Activated T-cell treated with anti-CD3 and anti-CD28 coated beads for 1 hour (primary cell): ENCODE measurements around the gene HOXD13.

Experiments
- DNase-seq: peaks from one replicate; pipeline ENCODE4 v3.0.0-alpha.2; 2020; ENCODE audit warnings: low read depth

Gene HOXD13

DNA sequence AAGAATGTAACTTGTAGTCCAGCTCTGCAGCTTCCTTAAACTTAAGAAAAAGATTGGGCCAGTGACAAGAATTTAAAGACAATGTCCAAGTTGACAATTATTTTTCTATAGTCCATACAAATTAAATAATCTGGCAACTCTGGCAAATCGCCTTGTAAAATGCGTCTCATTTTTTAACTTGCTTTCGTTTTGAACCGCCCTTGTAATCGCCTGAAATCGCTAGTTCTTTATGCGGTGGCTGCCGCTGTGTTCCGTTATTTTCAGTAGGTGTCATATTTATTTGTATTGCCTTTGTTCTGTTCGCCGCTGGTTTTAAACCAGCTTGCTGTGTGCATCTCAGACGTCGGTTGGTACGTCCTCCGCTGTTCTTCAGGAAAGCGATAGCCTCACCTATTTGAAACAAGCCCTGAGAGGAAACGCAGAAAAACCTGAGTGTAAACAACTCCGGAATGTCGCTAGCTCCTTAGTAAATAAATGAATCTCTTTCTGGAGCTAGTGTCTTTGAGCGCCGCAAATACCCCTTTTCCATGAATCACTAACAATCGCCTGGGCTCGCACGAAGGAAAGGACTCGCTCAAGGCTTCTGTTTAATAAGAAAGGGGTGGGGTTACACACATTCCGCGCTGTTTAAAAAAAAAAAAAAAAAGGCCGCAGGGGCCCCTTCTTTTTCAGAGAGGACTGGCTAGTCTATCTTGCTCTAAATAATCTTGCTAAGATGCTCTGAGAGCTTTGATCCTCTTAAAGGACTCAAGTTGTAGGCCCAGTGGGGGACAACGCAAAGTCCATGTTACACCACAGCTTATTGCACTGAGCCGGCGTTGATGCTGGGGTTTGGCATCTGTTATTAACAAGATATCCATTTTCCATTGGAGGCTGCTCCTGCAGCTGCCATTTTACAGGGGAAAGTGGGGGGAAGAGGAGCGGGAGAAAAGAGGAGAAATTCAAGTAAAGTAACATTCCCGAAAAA lies 40.0 kb downstream of the HOXD13 start:
- no peak for DNase-seq

DNA sequence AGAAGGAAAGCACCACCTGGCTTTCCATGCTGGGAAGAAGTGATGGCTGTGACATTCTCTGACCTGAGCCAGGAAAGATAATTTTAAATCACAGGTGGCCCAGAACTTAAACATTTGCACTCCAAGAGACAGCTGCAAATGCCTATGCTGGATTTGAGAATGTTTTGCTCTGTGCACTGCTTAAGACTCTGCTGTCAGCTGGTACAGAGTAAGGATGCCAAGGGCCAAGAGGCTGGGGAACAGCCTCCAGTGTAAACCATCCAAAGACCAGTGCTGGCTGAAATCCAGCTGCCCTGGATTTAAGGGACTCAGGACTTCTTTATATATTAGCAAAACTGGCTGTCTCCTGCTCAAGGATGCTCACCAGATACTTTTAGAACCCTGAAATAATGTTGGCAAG lies 40.9 kb downstream of the HOXD13 start:
- DNase-seq = no peak

DNA sequence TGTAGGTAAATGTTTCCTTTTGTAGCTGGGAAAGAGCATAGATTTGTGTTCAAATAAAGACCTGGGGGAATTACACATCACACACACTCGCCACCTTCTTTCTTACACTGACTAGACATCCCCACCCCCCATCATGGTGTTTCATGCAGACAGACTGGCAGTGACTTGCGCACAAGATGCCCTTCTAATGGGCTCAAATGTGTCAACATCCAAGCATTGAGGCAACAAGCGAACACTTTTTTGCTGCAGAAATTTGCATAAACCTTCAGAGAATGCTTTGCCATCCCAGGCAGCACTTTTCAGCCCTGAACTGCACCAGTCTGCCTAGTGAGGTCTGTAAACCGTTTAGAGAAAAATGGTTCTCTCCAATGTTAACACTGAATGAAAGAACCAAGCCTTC lies 41.5 kb downstream of the HOXD13 start:
- DNase-seq = no peak

DNA sequence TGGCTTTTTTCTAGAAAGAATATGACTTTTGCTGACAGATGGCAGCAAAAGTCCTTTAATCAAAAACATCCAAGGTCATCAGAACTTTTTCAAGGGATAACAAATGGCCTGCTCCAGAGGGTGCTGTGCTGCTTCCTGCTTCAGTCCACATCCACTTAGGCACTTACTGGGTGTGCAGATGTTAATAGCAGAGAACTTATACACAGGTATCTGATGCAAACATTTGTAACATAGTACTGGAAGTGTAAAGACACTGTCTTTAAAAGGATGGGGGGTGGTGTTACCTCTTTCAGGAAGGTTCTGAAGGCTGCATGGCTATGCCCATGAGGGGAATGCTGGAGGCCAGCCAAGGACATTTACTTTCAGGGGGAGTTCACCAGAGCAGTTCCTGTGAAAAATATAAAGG lies 42.5 kb downstream of the HOXD13 start:
- no peak for DNase-seq

DNA sequence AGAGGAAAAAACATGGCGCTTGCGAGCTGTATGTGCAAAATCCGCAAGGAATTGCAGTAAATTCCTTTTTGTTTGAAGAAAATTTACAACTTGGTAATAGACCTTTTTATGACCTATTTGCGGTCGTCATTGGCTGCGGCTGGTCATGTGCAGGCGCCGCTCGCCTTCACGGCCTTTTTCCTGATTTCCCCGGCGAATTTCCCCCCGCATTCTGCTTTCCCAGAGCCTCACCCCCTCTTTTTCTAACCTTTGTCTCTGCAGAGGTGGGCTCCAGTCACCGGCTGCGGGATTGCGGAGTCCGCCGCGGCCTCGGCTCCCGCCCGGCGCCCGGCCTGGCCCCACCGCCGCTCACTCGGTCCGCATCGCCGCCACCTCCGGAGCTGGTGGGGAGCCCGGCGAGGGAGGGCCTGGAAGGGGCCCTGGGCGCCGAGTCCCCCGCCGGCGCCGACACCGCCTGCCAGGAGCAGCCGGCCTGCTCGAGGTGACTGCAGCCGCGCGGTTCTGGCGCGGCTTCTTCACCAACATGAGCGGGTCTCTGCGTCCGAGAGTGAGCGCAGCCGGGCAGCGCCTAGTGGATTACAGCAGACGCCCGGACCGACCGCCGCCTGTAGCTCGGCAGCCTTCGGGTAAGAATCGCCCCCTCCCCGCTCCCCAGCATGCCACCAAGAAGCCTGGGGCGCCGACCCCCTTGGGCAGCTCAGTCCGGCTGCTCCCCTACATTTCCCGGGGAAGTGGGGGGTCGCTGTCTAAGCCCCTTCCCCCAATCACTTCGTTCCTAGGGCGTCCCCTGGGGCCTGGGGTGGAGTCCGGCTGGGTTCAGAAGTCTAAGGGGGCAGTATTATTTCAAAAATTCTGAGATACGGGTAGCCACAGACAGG lies 44.1 kb downstream of the HOXD13 start:
- DNase-seq = no peak

DNA sequence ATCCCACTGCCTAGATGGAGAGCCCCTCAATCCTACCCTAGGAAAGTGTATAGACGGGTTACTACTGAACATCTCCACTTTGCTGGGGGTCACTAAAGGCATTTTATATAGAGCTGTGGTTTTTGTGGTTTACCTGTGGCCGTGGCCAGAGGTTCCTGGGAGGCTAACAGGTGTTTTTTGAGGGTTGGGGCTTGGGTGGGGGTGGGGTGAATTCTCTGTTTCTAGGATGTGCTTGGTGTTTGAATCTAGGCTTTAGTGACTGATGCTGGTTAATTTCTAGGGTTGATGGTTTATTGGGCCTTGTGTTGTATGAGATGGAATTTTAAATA lies 44.7 kb downstream of the HOXD13 start:
- DNase-seq = no peak

DNA sequence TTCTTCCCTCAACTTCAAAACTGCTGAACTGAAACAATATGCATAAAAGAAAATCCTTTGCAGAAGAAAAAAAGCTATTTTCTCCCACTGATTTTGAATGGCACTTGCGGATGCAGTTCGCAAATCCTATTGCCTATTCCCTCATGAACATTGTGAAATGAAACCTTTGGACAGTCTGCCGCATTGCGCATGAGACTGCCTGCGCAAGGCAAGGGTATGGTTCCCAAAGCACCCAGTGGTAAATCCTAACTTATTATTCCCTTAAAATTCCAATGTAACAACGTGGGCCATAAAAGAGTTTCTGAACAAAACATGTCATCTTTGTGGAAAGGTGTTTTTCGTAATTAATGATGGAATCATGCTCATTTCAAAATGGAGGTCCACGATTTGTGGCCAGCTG lies 45.4 kb downstream of the HOXD13 start:
- DNase-seq = no peak

DNA sequence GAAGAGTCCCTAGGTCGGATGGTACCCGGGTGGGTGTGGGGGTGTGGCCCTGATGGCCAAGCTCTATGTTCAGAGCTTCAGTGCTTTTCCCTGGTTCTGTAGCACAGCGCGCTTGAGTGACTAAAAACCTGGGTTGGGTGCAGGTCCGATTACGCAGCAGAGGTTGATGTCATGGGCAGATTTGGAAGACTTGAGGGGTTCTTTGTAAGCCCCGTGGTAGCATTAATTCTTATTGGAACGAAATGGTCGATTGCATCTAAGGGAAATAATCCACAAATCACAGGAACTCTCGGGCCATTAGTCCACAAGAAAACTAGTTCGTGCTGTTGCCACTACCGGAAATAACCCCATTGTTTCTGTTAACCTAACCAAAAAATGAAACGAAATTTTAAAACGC lies 46.0 kb downstream of the HOXD13 start:
- no peak for DNase-seq

DNA sequence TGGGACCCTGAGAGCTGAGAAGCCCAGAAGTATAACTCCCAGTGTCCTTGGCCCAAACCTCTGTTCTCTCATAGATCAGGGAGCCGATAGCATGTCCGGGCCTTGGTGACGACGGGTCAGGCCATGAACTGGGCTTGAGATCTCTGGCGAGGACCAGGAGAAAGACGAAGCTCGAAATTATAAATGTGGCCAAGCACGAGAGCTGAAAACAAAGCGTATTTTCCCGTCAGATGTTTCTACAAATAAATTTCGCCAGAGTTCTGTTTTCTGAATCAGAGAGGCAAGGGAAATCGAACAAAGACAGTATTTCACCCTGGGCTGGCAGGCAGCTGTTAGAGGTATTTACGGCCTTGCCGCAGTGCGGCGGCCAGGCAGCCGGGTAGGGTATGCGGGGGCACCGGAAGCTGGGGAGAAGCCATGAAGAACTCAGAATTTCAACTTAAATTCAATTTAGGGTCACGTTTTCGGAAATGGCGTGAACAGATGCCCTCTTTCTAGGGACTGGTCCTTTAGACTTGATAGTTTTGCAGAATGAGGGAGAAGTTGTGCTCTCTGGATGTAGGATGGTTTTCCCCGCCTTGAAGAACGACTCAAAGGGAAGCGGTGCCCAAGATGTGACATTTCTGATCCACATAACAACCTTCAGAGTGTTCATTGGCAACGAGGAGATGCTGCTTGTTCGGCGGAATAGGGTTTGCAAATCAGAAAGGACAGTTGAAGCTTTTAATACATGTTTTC lies 46.6 kb downstream of the HOXD13 start:
- no peak for DNase-seq

DNA sequence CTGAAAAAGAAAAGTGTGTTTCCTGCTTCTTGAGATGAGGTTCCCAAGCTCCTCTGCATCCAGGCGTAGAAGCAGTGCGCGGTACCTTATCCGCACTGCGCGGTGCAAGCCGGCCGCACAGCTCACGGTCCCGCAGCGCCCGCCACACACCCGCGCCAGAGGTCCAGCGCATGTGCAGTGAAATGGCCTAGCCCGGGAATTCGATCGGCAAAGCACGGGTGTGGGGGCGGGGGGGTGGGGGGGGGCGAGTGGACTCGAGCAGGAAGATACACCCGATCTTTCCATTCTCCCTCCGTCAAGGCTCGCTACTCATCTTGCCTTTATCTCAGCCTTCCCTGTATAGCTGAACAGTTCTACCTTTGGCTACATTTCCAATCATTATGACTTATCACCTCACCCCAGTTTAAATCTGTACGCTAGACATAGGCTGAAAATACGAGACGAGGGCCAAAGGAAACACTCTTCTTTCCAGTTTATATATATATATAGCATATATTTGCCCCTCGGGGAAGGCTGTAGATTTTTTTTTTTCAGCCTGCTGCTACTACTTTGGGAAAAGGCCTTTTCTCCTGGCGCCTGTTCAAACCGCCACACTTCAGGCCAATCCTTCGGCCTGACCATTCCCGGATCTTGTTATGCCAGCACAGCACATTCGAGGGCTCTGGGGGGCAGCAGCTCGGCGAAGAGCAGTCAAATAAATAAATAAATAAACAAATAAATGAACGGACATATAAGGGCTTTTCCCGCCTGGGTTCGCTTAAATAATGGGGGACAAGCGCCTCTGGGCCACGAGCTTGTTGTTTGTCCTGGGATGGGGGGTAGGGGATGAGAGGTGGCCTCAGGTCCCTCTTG lies 47.4 kb downstream of the HOXD13 start:
- no peak for DNase-seq

DNA sequence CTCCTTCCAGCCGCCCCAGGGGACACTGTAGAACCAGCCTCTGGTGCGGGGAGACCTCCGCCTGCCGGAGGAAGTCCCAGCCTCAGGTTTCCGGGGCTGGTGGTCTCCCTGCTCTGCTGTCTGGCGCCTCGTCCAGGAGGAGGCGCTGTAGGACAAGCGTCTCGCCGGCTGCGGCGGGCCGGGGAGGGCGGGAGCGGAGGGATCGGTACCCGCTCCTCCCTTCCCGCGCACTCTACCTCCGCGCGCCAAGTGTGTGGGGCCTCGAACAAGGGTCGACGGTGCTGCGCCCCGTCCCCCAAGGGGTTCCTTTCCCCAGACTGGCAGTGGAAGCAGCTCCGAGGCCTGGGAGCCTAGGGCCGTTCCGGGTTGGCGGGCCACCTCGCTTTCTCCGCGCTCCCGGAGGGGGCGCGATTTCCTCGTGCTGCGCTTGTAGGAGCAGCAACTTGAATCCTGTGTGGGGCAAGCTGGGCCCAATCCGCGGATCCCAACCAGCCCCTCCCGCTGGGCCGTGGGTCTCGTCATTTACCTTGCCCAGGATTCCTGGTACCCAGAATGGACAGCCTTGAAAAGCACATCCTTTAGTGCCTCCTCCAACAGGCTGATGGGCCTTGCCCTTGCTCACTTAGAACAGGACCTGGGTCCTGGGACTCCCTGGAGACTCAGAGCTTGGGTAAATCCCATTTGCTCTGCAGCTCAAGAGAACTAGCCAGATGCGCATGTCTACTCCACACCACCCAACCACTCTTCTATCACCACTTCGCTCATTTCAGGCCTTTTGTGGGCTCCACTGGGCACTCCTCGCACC lies 48.2 kb downstream of the HOXD13 start:
- DNase-seq = peak; percentile 54

DNA sequence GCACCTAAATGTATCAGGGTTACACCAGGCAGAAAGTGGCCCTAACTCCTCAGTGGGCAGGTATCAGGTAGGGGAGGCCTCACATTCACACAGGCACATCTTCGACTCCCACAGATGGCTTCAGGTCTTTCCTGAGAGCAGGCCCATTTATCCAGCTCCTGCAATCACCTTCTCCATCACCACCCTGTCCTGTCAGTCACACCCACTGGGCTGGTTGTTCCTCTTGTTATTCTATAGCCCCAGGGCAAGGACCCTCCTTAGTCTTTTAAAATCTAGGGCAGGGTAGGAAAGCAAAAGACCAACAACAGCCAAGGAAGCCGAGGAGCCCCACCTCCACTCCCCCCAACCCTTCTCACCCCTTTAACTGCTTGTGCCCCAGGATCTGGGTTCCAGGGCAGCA lies 49.8 kb downstream of the HOXD13 start:
- DNase-seq = no peak
